ENCODE measurements around the gene IFFO2.

The IFFO2 gene

DNA sequence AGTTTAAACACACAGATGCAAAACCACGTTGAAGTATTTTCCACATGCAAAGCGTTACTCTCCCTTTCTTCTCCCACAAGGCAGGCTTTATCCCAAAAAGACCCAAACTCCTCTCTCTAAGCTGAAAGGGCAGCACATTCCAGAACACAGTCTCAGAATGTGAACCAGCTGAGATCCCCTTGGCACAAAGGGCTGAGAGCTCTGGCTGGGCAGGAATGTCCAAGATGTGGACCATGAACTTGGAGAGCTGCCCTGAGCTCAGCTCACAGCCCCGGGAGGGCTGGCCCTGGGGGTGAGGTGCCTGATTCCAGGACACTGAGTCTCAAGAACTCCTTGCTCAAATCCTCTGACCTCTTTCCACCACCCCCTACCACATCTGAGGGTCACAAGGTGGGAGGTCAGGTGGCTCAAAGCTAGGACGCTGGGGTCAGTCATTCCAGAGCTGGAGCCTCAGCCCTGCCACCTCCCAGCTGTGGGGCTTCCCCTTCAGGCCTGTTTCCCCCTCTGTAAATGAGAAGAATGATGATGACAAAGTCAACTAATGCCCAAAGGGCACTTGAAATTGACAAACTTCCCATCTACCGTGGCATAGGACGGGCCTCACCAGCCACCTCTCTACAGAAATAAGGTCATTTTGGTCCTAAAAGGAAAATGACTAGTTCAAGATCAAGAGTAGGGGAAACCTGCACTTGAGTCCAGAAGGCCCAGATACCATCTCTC is 65.6 kb downstream of the IFFO2 start:
- no peak for DNase-seq

DNA sequence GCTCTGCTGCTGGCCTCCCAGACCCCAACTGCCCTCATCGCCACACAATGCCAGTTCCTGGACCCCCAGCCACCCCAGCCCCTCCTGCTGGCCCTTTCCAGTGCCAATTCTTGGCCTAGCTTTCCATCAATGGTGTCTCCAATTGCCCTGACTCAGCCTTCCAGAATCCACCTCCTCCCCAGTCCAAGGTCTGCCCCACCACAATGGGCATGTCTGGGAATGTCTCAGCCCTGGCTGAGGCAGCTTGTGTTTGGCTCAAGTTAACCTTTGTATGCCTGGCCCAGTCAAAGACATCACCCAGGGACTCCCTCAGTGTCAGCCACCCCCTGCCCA is 70.5 kb downstream of the IFFO2 start:
- no peak for DNase-seq

DNA sequence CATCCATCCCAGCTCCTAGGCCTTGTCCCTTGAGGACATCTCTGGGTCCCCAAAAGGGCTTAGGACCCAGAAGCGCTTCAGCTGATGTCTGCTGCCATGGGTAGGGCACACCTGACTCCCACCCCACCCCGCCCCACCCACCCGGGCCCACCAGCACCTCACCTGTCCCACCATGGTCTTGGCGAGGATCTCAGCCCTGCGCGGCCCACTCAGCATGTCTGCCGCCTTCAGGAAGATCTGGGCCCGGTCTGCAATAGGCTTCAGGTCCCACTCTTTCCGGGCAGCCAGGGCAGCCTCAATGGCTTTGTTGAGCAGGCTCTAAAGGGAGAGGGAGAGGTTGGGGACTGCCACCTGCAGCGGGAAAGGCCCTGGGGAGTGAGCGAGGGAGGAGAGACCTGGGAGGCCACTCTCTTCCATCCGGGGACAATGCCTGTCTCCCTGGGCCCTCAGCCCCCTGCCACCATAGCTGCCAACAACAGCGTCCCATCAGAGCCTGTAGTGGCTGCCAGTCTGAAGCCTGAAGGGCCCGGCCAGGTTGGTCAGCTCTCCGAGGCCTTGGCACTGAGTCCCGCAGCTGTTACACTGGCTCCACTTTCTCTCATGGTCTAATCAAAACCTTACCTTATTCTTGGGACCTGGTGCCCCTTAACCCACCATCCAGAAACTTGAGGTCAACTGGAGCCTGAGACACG is 71.0 kb downstream of the IFFO2 start:
- DNase-seq: no peak

GRCh38 chr1:18884727-18885126 is 71.7 kb downstream of the IFFO2 start:
- no peak for DNase-seq

DNA sequence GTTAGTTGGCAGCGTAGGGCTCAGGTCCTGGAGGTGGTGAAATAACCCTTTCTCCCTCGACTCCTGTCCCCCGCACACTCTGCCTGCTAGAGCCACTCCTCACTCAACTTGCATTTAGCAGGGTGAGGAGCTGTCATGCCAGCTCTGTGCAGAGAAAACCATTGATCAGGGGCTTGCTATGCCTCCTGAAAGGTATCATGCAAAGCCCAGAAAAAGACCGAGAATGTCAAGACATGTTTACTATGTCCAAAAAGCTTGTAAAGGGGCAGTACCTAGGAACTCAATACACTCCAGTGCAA is 72.1 kb downstream of the IFFO2 start:
- DNase-seq: no peak

- DNase-seq: no peak
Measured at GRCh38 chr1:18883636-18884418, 72.6 kb downstream of the IFFO2 start.

- no peak for DNase-seq
Measured at GRCh38 chr1:18883079-18883478, 73.4 kb downstream of the IFFO2 start.

GRCh38 chr1:18882486-18882885 is 74.0 kb downstream of the IFFO2 start:
- no peak for DNase-seq

DNA sequence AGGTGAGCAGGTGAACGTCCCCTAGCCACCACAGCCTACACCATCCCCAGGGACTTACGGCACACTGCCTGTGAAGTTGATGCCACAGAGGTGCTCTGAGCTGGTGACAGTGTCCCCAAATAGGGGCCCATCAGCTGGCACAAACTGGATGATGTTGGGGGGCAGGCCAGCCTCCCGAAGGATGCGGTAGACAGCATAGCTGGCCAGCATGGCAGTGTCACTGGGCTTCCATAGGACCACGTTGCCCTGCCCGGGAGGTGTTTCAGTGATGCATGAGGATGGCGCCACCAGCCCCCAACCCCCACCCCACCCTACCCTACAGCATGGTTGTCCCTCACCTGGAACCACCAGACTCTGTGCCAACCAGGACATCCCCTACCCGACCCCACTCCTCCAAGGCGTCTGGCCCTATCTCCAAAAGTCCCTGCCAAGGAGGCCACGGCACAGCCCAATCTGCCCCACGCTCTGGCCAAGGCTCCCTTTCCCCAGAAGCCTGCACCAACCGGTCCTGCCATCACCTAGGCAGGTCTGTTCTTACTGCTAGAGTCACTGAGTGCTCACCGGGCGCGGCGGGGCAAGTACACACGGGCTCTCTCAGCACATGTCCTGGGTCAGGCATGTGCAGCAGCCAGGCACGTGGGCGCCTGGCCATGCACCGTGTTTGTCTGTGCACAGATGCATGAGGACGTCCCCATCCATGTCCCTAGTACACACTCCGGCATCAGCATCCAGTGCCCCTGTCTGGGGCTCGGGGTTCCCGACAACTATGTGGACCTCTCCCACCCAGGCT is 74.6 kb downstream of the IFFO2 start:
- DNase-seq: no peak

- DNase-seq: no peak
Measured at GRCh38 chr1:18881164-18881563, 75.3 kb downstream of the IFFO2 start.

- DNase-seq: no peak
Measured at GRCh38 chr1:18880585-18880984, 75.9 kb downstream of the IFFO2 start.

DNA sequence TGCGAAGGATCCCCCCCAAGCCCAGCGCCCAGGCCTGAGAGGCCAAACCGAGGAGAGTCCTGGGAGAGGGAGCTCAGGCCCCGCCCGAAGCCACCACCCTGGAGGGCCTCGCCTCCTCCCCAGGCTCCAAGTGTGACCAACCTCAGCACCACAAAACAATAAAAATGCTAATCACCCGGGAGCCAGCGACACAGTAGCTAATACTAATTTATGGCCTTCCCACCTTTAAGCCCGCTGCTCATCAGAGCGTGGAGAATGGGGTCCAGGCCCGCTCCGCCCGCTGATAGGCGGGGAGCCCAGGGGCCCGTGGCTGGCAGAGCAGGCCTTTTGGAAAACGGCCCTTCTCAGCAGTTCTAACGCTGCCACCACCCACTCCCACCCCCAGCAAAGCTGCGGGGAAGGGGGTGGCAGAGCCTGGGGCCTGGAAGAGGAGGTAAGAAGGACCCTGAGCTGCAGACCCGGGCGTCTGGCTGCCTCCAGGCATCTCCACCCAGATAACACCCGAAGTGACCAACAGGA is 76.6 kb downstream of the IFFO2 start:
- no peak for DNase-seq

DNA sequence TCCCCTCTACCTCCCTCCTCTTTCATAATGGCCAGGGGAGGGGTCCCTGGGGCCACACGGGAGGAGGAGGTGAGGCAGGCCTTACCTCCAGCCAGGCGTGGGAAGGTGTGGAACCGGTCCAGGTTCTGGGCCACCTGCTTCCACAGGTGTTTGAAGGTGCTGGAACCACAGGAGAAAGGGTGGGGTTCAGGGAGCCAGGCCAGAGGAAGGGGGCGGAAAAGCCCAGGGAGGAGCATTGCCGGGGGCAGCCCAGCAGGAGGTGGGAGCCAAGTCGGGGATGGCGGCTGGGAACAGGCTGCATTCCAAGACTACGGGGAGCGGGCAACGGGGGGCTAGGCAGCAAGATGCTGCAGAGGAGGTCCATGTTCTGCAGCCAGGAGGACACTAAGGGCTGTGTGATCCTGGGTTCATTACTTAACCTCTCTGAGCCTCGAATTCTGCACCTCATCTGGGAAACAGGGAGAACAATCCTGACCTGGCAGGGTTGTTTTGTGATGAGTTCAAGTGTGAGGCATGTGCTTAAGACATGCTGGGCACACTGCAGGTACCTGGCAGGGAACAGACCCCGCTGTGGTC is 77.2 kb downstream of the IFFO2 start:
- DNase-seq: no peak

- DNase-seq: no peak
Measured at GRCh38 chr1:18878538-18879214, 77.8 kb downstream of the IFFO2 start.

- DNase-seq: no peak
Measured at GRCh38 chr1:18877282-18877681, 79.2 kb downstream of the IFFO2 start.

- no peak for DNase-seq
Measured at GRCh38 chr1:18876210-18876609, 80.3 kb downstream of the IFFO2 start.

- no peak for DNase-seq
Measured at GRCh38 chr1:18875796-18876128, 80.7 kb downstream of the IFFO2 start.

GRCh38 chr1:18875107-18875795 is 81.2 kb downstream of the IFFO2 start:
- DNase-seq: no peak

- no peak for DNase-seq
Measured at GRCh38 chr1:18874600-18874999, 81.9 kb downstream of the IFFO2 start.

DNA sequence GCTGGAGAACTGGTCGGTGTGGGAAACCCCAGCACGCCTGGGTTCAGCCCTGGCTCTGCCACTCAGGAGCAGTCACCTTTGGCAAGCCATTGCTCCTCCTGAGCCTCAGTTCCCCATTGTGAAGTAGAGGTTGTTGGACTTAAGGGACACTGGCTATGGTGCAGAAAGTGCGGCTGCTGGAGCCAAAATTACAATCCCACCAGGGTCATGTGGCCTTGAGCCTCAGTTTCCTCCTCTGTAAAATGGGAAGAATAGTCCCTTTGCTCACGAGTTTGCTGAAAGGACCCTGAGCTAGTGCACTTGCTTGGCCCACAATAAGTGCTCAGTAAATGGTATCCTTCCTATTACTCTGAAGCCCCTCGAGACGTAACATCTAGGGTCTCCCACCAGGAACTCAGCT is 82.4 kb downstream of the IFFO2 start:
- DNase-seq: no peak

- no peak for DNase-seq
Measured at GRCh38 chr1:18872071-18872611, 84.3 kb downstream of the IFFO2 start.
